Endothelial cell of umbilical vein (primary cell): ENCODE results near the gene IFITM5. TPM values are rescaled to one million over a fixed set of nuclear protein-coding genes. Genes with fewer than 3 reads are reported as not detected.
"Not testable (repeated sequence)": the region's sequence is repeated elsewhere in the genome, so short reads cannot be mapped to it uniquely, and the experiment has no call there.

Experiments used
- BruUV-seq: library from RNA; stranded (reverse); fragments of 400-500 nt; replicated peaks from 2 replicates; lab custom pipeline; 2021; lab: Mats Ljungman, UMichigan
- CTCF ChIA-PET: fragments of 300-600, 350-600 bp; sonication (Branson Sonifier 250); formaldehyde crosslinking; loops from one replicate; lab custom pipeline; 2021; ENCODE audit warnings: antibody characterized with exemption, inconsistent platforms; lab: Charles Lee
- POLR2A ChIA-PET: fragments of 300-600, 350-600 bp; sonication (Branson Sonifier 250); formaldehyde crosslinking; loops from one replicate; lab custom pipeline; 2021; ENCODE audit warnings: antibody characterized with exemption, inconsistent platforms; lab: Charles Lee
- DNase-seq: peaks from one replicate; pipeline ENCODE4 v3.0.0-alpha.2; 2011; ENCODE audit warnings: low read depth, low spot score
- FAIRE-seq: peaks from 2 replicates; lab custom pipeline; 2011; peaks lifted over from hg19 to GRCh38; lab: Jason Lieb, UNC
- H2AFZ ChIP-seq: 2 replicates; pipeline ENCODE4 v1.6.0; 2012; ENCODE audit warnings: low read depth, low read length, control low read depth, inconsistent platforms
- H3K27ac ChIP-seq: 2 replicates; pipeline ENCODE4 v1.5.1; 2011; ENCODE audit warnings: low read depth, mild to moderate bottlenecking, control low read depth, low read length, moderate library complexity; ENCODE audit not compliant: insufficient read depth
- H3K27me3 ChIP-seq, 2 experiments: 2 replicates each; pipeline versions ENCODE4 v1.6.0 to v1.6.1; 2011; ENCODE audit warnings: low read length in 2 of 2, mixed read lengths in 1 of 2; ENCODE audit not compliant: control insufficient read depth in 2 of 2, insufficient read depth in 2 of 2
- H3K36me3 ChIP-seq, 2 experiments: 2 replicates in 1 of 2; 3 replicates in 1 of 2; pipeline ENCODE4 v1.5.1; 2011; ENCODE audit warnings: low read length in 2 of 2, mild to moderate bottlenecking in 1 of 2, moderate library complexity in 1 of 2; ENCODE audit not compliant: control insufficient read depth in 2 of 2, insufficient read depth in 2 of 2; ENCODE audit errors: extremely low read depth in 1 of 2
- H3K4me1 ChIP-seq: 3 replicates; pipeline ENCODE4 v1.5.1; 2011; ENCODE audit warnings: mild to moderate bottlenecking, low read length; ENCODE audit not compliant: control insufficient read depth, insufficient read depth; ENCODE audit errors: extremely low read depth
- H3K4me2 ChIP-seq: 2 replicates; pipeline ENCODE4 v1.6.1; 2011; ENCODE audit warnings: low read length, control low read depth, mixed read lengths; ENCODE audit not compliant: insufficient read depth
- H3K4me3 ChIP-seq, 3 experiments: fragments of 200-600 bp in 1 of 3; sonication (generic), shearing (Covaris generic) in 1 of 3; replicated peaks in 1 of 3; 2 replicates each; pipeline ENCODE4 v1.5.1; 2011 to 2016; ENCODE audit warnings: control low read depth in 3 of 3, low read length in 3 of 3, mild to moderate bottlenecking in 2 of 3, inconsistent platforms in 1 of 3, low read depth in 1 of 3, moderate library complexity in 1 of 3; ENCODE audit not compliant: insufficient read depth in 1 of 3
- H3K79me2 ChIP-seq: 2 replicates; pipeline ENCODE4 v1.6.0; 2012; ENCODE audit warnings: low read length, inconsistent platforms; ENCODE audit not compliant: control insufficient read depth, insufficient read depth
- H3K9ac ChIP-seq: replicated peaks from 2 replicates; pipeline ENCODE3; 2011; ENCODE audit warnings: low read length, control low read depth; ENCODE audit not compliant: insufficient read depth; ENCODE audit errors: extremely low read depth
- H3K9me1 ChIP-seq: replicated peaks from 3 replicates; pipeline ENCODE4 v1.6.0; 2011; ENCODE audit warnings: mild to moderate bottlenecking, low read length; ENCODE audit not compliant: control insufficient read depth, insufficient read depth; ENCODE audit errors: extremely low read depth
- H3K9me3 ChIP-seq: replicated peaks from 2 replicates; pipeline ENCODE4 v1.5.1; 2012; ENCODE audit warnings: low read length, inconsistent platforms; ENCODE audit not compliant: control insufficient read depth, insufficient read depth
- H4K20me1 ChIP-seq: replicated peaks from 2 replicates; pipeline ENCODE3; 2011; ENCODE audit warnings: mild to moderate bottlenecking, low read length; ENCODE audit not compliant: control insufficient read depth, insufficient read depth; ENCODE audit errors: extremely low read depth
- MYC ChIP-seq: IDR thresholded peaks from one replicate; pipeline ENCODE4 v1.6.1; 2011; ENCODE audit warnings: mild to moderate bottlenecking, low read depth, low read length
- dilution Hi-C: fragments of 300-500 bp; cut with MboI; formaldehyde crosslinking; loops from one replicate; pipeline ENCODE4 v1.15.0; 2019; ENCODE audit warnings: low sequenced_read_pairs; ENCODE audit not compliant: extremely low pct_ligation_motif_present
- intact Hi-C: fragments of 100-400 bp; cut with micrococcal nuclease; formaldehyde crosslinking; loops from one replicate; pipeline ENCODE4 v1.10.0; 2022
- polyA plus RNA-seq, 4 experiments: library from polyadenylated mRNA; depleted of rRNA in 3 of 4; stranded (reverse) in 3 of 4; unstranded in 1 of 4; fragments of >200 nt; gene quantifications; 2 replicates each; pipeline versions ENCODE4 v1.2.1 to v1.2.3, GENCODE V29; 2011 to 2012; ENCODE audit warnings: missing spikeins in 1 of 4
- total RNA-seq: library from RNA; stranded (reverse); gene quantifications from 2 replicates; pipeline ENCODE4 v1.2.3, GENCODE V29; 2021

The IFITM5 gene
- total and polyA plus RNA-seq, 2 donors (not counting 3 experiments of a cell fraction or from before 2014, with no cell fraction given) = not detected

DNA sequence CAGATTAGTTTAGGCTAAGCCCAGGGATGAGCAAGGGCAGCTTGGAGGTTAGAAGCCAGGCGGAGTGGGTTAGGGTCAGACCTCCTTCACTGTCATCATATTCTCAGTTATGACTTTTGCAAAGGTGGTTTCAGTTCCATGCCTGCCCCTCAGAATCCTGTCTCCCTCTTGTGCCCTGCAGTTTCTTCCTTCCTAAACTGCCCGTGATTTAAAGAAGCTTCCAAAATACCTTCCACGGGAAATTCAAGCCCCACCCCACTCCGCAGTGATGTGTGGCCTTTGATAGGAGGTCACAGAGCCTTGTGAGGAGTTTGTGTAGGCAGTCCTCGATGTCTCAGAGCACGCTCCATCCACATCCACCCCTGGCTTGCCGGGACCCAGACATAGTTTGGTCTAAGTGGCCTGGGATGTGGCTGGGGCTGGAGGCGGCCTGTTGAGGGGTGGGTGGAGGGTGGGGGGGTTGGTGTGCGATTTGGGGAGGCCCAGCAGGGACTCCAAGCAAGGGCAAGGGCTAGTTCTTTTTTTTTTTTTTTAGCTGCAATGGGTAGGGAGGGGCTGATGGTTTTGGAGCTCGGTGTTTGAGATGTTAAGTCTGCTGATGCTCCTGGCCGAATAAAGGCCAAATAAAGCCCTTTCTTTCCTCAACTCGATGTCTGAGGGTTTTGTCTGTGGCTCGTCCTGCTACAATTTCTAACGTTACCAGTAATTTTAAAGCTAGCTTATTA lies 12.9 kb upstream of the IFITM5 start:
- Histone ChIP-seq H3K4me2 (no peak overlapping the region), H3K27me3 (peaks cover 17 to 23% of the 10 kb centered on the region in 2 experiments), H3K36me3 (no peaks in the 10 kb centered on the region), H3K27ac (no peak overlapping the region), H3K9me1 (no peaks in the 10 kb centered on the region), H3K4me3 (no peak overlapping the region), H3K9me3 (no peaks in the 10 kb centered on the region), H2AFZ (no peak overlapping the region), H4K20me1 (no peaks in the 10 kb centered on the region), H3K79me2 (peaks cover 13% of the 10 kb centered on the region), H3K4me1 (peaks cover 17% of the 10 kb centered on the region), H3K9ac (no peak overlapping the region)
- dilution Hi-C loops = no loop called here
- CTCF ChIA-PET = interaction anchor here (0.8 to 1.0 kb wide), 3 partner anchors 11 to 137 kb away, joined by 3 to 4 read pairs (median 3); no protein-coding TSS in a partner anchor
- intact Hi-C loops = no loop called here
- DNase-seq (no peak), FAIRE-seq (no peak)
- POLR2A ChIA-PET = no interaction called here
- BruUV-seq = no TSS peak
- no peak for TF ChIP-seq MYC

DNA sequence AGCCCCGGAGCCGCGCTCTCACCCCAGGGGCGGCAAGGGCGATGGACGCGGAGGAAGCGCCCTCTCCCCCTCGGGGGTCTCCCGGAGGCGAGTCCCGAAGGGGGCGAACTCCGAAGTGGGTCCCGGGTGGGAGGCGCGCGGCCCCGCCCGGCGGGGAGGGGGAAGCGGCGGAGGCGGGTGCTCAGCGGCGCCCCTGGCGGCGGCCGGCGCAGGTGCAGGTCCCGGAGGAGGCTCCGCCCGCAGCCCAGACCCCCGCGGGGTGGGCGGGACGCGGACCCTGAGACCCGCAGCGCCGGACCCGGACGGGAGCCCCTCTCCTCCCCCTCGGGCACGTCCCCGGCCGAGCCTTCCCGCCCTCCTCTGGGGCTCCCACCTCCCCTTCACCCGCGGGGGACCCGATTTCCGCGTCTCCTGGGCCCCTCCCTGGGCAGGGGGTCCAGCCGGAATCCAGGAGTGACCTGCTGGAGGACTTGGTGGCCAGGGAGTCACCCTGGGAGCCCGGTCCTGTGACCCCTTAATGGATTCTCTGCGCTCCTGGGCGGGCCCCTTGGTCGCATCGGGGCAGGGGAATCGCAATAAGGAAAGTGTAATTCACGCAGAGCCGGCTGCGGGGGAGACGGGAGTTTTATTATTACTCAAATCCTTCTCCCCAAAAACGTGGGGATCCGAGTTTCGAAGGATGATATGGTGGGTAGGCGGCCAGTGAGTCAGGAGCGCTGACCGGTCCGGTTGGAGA lies 11.9 kb upstream of the IFITM5 start:
- peaks cover 10 to 14% of the 10 kb centered on the region in 2 experiments for H3K27me3 ChIP-seq
- CTCF ChIA-PET, BruUV-seq, DNase-seq, H3K9me3 ChIP-seq, H4K20me1 ChIP-seq, intact Hi-C loops, POLR2A ChIA-PET, H3K4me2 ChIP-seq, H2AFZ ChIP-seq, H3K9me1 ChIP-seq, H3K9ac ChIP-seq, dilution Hi-C loops, H3K36me3 ChIP-seq, H3K27ac ChIP-seq: not testable (repeated sequence)
- FAIRE-seq = peak; percentile 97
- H3K4me1 ChIP-seq = peaks cover 17% of the 10 kb centered on the region
- peak overlapping the region in 1 of 3 experiments; percentile 26 for H3K4me3 ChIP-seq
- H3K79me2 ChIP-seq = peaks cover 13% of the 10 kb centered on the region
